H1 (cell line): ENCODE results near the gene C5AR2. TPM values are rescaled to one million over a fixed set of nuclear protein-coding genes. Genes with fewer than 3 reads are reported as not detected.

ENCODE experiments used
- CHD1 ChIP-seq: IDR thresholded peaks from 2 replicates; pipeline ENCODE4 v1.6.1; 2012; ENCODE audit warnings: low read depth, low read length, improper control_type of control experiment
- CHD7 ChIP-seq: fragments of 300-600 bp; sonication (generic); IDR thresholded peaks from 2 replicates; pipeline ENCODE4 v1.7.1; 2012; ENCODE audit warnings: low read length, moderate library complexity, mild to moderate bottlenecking, inconsistent platforms; ENCODE audit not compliant: insufficient replicate concordance
- EP300 ChIP-seq, 2 experiments: IDR thresholded peaks; 1 replicate in 1 of 2; 2 replicates in 1 of 2; pipeline ENCODE4 v1.6.1; 2011 to 2012; ENCODE audit warnings: low read depth in 2 of 2, low read length in 2 of 2, mild to moderate bottlenecking in 2 of 2, borderline replicate concordance in 1 of 2, inconsistent platforms in 1 of 2, moderate library complexity in 1 of 2
- POLR2A ChIP-seq, 2 experiments: IDR thresholded peaks; 1 replicate in 1 of 2; 2 replicates in 1 of 2; pipeline ENCODE4 v1.6.1; 2011; ENCODE audit warnings: low read depth in 2 of 2, low read length in 2 of 2, mild to moderate bottlenecking in 2 of 2; ENCODE audit errors: control extremely low read depth in 1 of 2
- RBBP5 ChIP-seq: IDR thresholded peaks from 2 replicates; pipeline ENCODE4 v1.7.1; 2012; ENCODE audit warnings: low read depth, mild to moderate bottlenecking, inconsistent platforms, low read length, moderate library complexity, borderline replicate concordance
- RFX5 ChIP-seq: IDR thresholded peaks from 2 replicates; pipeline ENCODE4 v1.6.1; 2011; ENCODE audit warnings: low read depth, low read length, improper control_type of control experiment, borderline replicate concordance
- RNF2 ChIP-seq: fragments of 200-900, 300-1000 bp; sonication (generic); IDR thresholded peaks from 2 replicates; pipeline ENCODE4 v1.7.1; 2016; ENCODE audit warnings: borderline replicate concordance, low read depth, mild to moderate bottlenecking, antibody characterized with exemption, low read length; ENCODE audit not compliant: poor library complexity, severe bottlenecking; ENCODE audit errors: missing control alignments
- RXRA ChIP-seq: IDR thresholded peaks from 2 replicates; pipeline ENCODE4 v1.6.1; 2011; ENCODE audit warnings: low read depth, mild to moderate bottlenecking, low read length, moderate library complexity; ENCODE audit not compliant: insufficient read depth
- SIN3A ChIP-seq, 2 experiments: IDR thresholded peaks in 1 of 2; conservative IDR thresholded peaks in 1 of 2; 2 replicates each; pipeline ENCODE4 v1.6.1; 2011 to 2012; ENCODE audit warnings: low read length in 2 of 2, improper control_type of control experiment in 1 of 2, low read depth in 1 of 2, mild to moderate bottlenecking in 1 of 2
- SUZ12 ChIP-seq: fragments of 200-600 bp; sonication (generic); IDR thresholded peaks from 2 replicates; pipeline ENCODE4 v1.6.1; 2012; ENCODE audit warnings: mild to moderate bottlenecking, inconsistent platforms, low read length, moderate library complexity, mixed read lengths
- polyA plus RNA-seq, 7 experiments: library from polyadenylated mRNA; depleted of rRNA in 3 of 7; stranded (reverse) in 5 of 7; unstranded in 2 of 7; fragments of >200 nt in 5 of 7; fragments of 200-250 nt in 2 of 7; gene quantifications; 1 replicate in 5 of 7; 2 replicates in 1 of 7; 4 replicates in 1 of 7; pipeline versions ENCODE4 v1.2.1 to v1.2.3, GENCODE V29; 2011 to 2013; ENCODE audit warnings: missing spikeins in 2 of 7, mixed read lengths in 2 of 7
- total RNA-seq: library from RNA; stranded (reverse); fragmentation: NEBNext Ultra II Directional; extraction: Animal tissue kit (Norgen Biotek cat#: 25700); gene quantifications from 2 replicates; pipeline ENCODE4 v1.2.1, GENCODE V29; 2021

The C5AR2 gene
- total and polyA plus RNA-seq, 2 of the 8 experiments (the other 6 are each of a cell fraction or from before 2014, with no cell fraction given): 0.08 to 0.15 TPM

GRCh38 chr19:47351548-47351947 is 19.6 kb downstream of the C5AR2 start (continued):
- TF ChIP-seq RFX5 (peak; percentile 93), SIN3A (conservative IDR thresholded peaks at IDR 0.05 in 1 of 2, IDR thresholded peaks at IDR 0.05 in 1 of 2; ENCODE audit: low read depth in 1 of 2, low read length in 2 of 2) (0 out of 4 replicates have a peak, but pooled peaks of 1 of the 2 experiments have one; percentile 18), EP300 (IDR thresholded peaks at IDR 0.05; ENCODE audit: borderline replicate concordance in 1 of 2, low read depth in 2 of 2, low read length in 2 of 2) (no peak), RXRA (no peak), RNF2 (no peak), POLR2A (IDR thresholded peaks at IDR 0.05; ENCODE audit: control extremely low read depth in 1 of 2, low read depth in 2 of 2, low read length in 2 of 2) (no peak), CHD1 (no peak), RBBP5 (no peak), CHD7 (no peak), SUZ12 (no peak)
